Transverse colon (tissue), 4 donors: Measurements from ENCODE around the gene ACBD6.

Experiments used
- POLR2AphosphoS5 ChIP-seq, 3 donors: sonication (generic); formaldehyde crosslinking; IDR thresholded peaks; one replicate each; pipeline ENCODE4 v1.6.1; 2016; ENCODE audit warnings: antibody characterized with exemption in 3 of 3
- TF ChIP-seq, protein P1 (sequence below), 5 experiments: fragments of 200-600 bp in 3 of 5; fragments of 450-650 bp in 2 of 5; sonication (generic) in 3 of 5; IDR thresholded peaks; 1 replicate in 2 of 5; 2 replicates in 3 of 5; pipeline ENCODE4 v1.5.1; 2016 to 2017; ENCODE audit warnings: antibody characterized with exemption in 5 of 5, inconsistent platforms in 3 of 5, mild to moderate bottlenecking in 2 of 5, moderate library complexity in 1 of 5

- TF ChIP-seq, protein P1, sequence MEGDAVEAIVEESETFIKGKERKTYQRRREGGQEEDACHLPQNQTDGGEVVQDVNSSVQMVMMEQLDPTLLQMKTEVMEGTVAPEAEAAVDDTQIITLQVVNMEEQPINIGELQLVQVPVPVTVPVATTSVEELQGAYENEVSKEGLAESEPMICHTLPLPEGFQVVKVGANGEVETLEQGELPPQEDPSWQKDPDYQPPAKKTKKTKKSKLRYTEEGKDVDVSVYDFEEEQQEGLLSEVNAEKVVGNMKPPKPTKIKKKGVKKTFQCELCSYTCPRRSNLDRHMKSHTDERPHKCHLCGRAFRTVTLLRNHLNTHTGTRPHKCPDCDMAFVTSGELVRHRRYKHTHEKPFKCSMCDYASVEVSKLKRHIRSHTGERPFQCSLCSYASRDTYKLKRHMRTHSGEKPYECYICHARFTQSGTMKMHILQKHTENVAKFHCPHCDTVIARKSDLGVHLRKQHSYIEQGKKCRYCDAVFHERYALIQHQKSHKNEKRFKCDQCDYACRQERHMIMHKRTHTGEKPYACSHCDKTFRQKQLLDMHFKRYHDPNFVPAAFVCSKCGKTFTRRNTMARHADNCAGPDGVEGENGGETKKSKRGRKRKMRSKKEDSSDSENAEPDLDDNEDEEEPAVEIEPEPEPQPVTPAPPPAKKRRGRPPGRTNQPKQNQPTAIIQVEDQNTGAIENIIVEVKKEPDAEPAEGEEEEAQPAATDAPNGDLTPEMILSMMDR (IDR thresholded peaks at IDR 0.05), result no peak
- TF ChIP-seq POLR2AphosphoS5 (IDR thresholded peaks at IDR 0.05), result no peak
These were observed 245.9 kb downstream of the ACBD6 start for GRCh38 chr1:180256341-180257027.
